ENCODE measurements around the gene ADD1. TPM values are rescaled to one million over a fixed set of nuclear protein-coding genes. Genes with fewer than 3 reads are reported as not detected.

The ADD1 gene
- total RNA-seq, 1 experiment from 2014 or later: 163 TPM

DNA sequence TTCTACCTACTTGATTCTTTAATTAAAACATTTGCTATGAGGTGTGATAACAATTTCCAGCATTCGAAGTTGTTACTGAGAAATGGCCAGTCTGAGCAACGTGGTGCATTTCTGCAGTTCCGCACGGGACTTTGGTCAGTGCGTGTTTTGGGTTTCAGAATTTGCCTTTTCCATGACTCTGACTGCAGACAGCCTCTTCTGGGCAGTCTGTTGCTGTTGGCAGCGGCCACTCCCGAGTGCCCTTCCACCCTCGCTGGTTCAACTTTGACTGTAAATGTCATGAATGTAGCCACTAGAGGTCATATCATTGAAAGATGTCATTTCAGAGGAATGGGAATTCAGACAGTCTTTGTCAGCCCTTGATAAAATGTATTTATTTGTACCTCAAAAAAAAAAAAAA is 65.9 kb downstream of the ADD1 start:
- Mint-ChIP-seq H3K27me3 (ENCODE audit: low read depth) (no peaks in the 10 kb centered on the region), H3K9me3 (no peaks in the 10 kb centered on the region), H3K27ac (0 out of 7 replicates have a peak overlapping the region, but pooled peaks of 1 of the 3 experiments have one; percentile 34), H3K36me3 (ENCODE audit: insufficient read depth in 1 of 3, low read depth in 3 of 3) (peaks cover 35 to 93% (median 78%) of the 10 kb centered on the region in 3 experiments; a peak in 6 of 7 replicates), H3K4me3 (no peak overlapping the region), H3K4me1 (no peaks in the 10 kb centered on the region)
- no peak overlapping the region for H4K91ac ChIP-seq (ENCODE audit: insufficient read length, low read depth, low read length)
- no peak overlapping the region for H2AK5ac ChIP-seq (ENCODE audit: insufficient read length, low read length)
- no peaks in the 10 kb centered on the region for H3K79me1 ChIP-seq (ENCODE audit: insufficient read depth, low read depth, low read length, poor library complexity, severe bottlenecking)
- H3K14ac ChIP-seq (ENCODE audit: insufficient read depth, low read length): no peak overlapping the region
- no peak overlapping the region for H3K4ac ChIP-seq (ENCODE audit: low read depth, low read length)
- H2BK15ac ChIP-seq (ENCODE audit: low read depth, low read length): no peak overlapping the region
- H2BK12ac ChIP-seq (ENCODE audit: insufficient read length, low read depth, low read length): no peak overlapping the region
- no peak overlapping the region for H2BK20ac ChIP-seq (ENCODE audit: low read depth, low read length, poor library complexity, severe bottlenecking)
- TF ChIP-seq, protein P1, sequence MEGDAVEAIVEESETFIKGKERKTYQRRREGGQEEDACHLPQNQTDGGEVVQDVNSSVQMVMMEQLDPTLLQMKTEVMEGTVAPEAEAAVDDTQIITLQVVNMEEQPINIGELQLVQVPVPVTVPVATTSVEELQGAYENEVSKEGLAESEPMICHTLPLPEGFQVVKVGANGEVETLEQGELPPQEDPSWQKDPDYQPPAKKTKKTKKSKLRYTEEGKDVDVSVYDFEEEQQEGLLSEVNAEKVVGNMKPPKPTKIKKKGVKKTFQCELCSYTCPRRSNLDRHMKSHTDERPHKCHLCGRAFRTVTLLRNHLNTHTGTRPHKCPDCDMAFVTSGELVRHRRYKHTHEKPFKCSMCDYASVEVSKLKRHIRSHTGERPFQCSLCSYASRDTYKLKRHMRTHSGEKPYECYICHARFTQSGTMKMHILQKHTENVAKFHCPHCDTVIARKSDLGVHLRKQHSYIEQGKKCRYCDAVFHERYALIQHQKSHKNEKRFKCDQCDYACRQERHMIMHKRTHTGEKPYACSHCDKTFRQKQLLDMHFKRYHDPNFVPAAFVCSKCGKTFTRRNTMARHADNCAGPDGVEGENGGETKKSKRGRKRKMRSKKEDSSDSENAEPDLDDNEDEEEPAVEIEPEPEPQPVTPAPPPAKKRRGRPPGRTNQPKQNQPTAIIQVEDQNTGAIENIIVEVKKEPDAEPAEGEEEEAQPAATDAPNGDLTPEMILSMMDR (conservative IDR thresholded peaks at IDR 0.05): peak; percentile 12; the same call in 1 of the 3 replicates
- no peak overlapping the region for H3K9ac ChIP-seq (ENCODE audit: extremely low read depth, insufficient read length, low read length)
- H3K27me3 ChIP-seq (ENCODE audit: insufficient read depth, low read length): no peaks in the 10 kb centered on the region
- H3K79me2 ChIP-seq (ENCODE audit: insufficient read depth, low read length): no peaks in the 10 kb centered on the region
- H3K4me2 ChIP-seq (ENCODE audit: insufficient read depth, insufficient read length, low read length): no peak overlapping the region
- no peak overlapping the region for H2AFZ ChIP-seq (ENCODE audit: low read length)
- no peak overlapping the region for H2BK5ac ChIP-seq (ENCODE audit: insufficient read length, low read length)
- H3K23me2 ChIP-seq (ENCODE audit: insufficient read length, low read depth, low read length, poor library complexity, severe bottlenecking): no peaks in the 10 kb centered on the region
- H3K9me3 ChIP-seq (ENCODE audit: control insufficient read depth, low read depth, low read length): no peaks in the 10 kb centered on the region
- no CpG with 5 or more reads among the region's 8 CpGs for WGBS (ENCODE audit: extremely low coverage, insufficient read length, low lambda C conversion rate)
- no peak for DNase-seq
- H2BK120ac ChIP-seq (ENCODE audit: low read depth, low read length, poor library complexity, severe bottlenecking): no peak overlapping the region
- no peak overlapping the region for H3T11ph ChIP-seq (ENCODE audit: low read length)
- no peak overlapping the region for H3K27ac ChIP-seq (ENCODE audit: insufficient read length, low read depth, low read length)
- H4K5ac ChIP-seq (ENCODE audit: insufficient read length, low read depth, low read length): no peak overlapping the region
- no peak overlapping the region for H3K23ac ChIP-seq (ENCODE audit: insufficient read length, low read depth, low read length)
- no peaks in the 10 kb centered on the region for H4K20me1 ChIP-seq (ENCODE audit: control insufficient read depth, insufficient read depth, insufficient read length)
- H3K4me1 ChIP-seq (ENCODE audit: insufficient read depth, low read length): no peaks in the 10 kb centered on the region
- H4K8ac ChIP-seq (replicated peaks; ENCODE audit: insufficient read length, low read depth, low read length): no peak overlapping the region
- H3K56ac ChIP-seq (ENCODE audit: insufficient read length, low read depth, low read length): no peak overlapping the region
- no peak overlapping the region for H3K18ac ChIP-seq (ENCODE audit: insufficient read length, low read depth, low read length)
